Gastroesophageal sphincter (tissue), 4 donors: ENCODE measurements around the gene ZBTB25. TPM values are rescaled to one million over a fixed set of nuclear protein-coding genes. Genes with fewer than 3 reads are reported as not detected.

ENCODE experiments used
- ATAC-seq: fragments of 150-250 bp; one replicate; pipeline ENCODE4 v1.9.1; 2016; ENCODE audit warnings: mild to moderate bottlenecking, moderate library complexity
- H3K27ac ChIP-seq, 4 donors: fragments of 200-600 bp; sonication (generic) in 3 of 4; 1 replicate in 3 of 4; 2 replicates in 1 of 4; pipeline ENCODE4 v1.5.1; 2016 to 2019
- H3K27me3 ChIP-seq: fragments of 200-600 bp; sonication (generic); one replicate; pipeline ENCODE4 v1.5.1; 2019
- H3K36me3 ChIP-seq, 2 donors: fragments of 200-600 bp; sonication (generic); one replicate each; pipeline ENCODE4 v1.5.1; 2019; ENCODE audit warnings: control low read depth in 1 of 2
- H3K4me1 ChIP-seq, 3 donors: fragments of 200-600 bp; sonication (generic); 1 replicate in 2 of 3; 2 replicates in 1 of 3; pipeline ENCODE4 v1.5.1; 2016 to 2019; ENCODE audit warnings: control low read depth in 2 of 3
- H3K4me3 ChIP-seq, 2 donors: fragments of 200-600 bp; sonication (generic); one replicate each; pipeline ENCODE4 v1.5.1; 2019; ENCODE audit warnings: mild to moderate bottlenecking in 1 of 2, moderate library complexity in 1 of 2
- H3K9me3 ChIP-seq, 3 donors: fragments of 200-600 bp; sonication (generic); one replicate each; pipeline ENCODE4 v1.5.1; 2017 to 2019; ENCODE audit warnings: control low read depth in 2 of 3
- EP300 ChIP-seq: sonication (generic); formaldehyde crosslinking; IDR thresholded peaks from one replicate; pipeline ENCODE4 v1.6.1; 2017; ENCODE audit warnings: antibody characterized with exemption, mild to moderate bottlenecking
- POLR2A ChIP-seq, 2 donors: fragments of 450-650 bp; IDR thresholded peaks; one replicate each; pipeline ENCODE4 v1.6.1; 2017; ENCODE audit warnings: antibody characterized with exemption in 2 of 2, mild to moderate bottlenecking in 2 of 2, moderate library complexity in 1 of 2
- POLR2AphosphoS5 ChIP-seq: sonication (generic); formaldehyde crosslinking; IDR thresholded peaks from one replicate; pipeline ENCODE4 v1.6.1; 2017; ENCODE audit warnings: antibody characterized with exemption
- WGBS, 2 donors: methylation state at CpG; one replicate each; pipeline ENCODE4 v1.1.5; 2018; ENCODE audit warnings: low coverage in 1 of 2; 5-methylcytosine and 5-hydroxymethylcytosine counted together
- total RNA-seq, 4 donors: library from RNA; depleted of rRNA; stranded (reverse); fragments of >200 nt; gene quantifications; one replicate each; pipeline ENCODE4 v1.1.0, GENCODE V29; 2016
- TF ChIP-seq, protein P1 (sequence below), 4 experiments: fragments of 200-600 bp in 2 of 4; fragments of 450-650 bp in 2 of 4; sonication (generic) in 1 of 4; IDR thresholded peaks; one replicate each; pipeline ENCODE4 v1.5.1; 2017 to 2019; ENCODE audit warnings: antibody characterized with exemption in 4 of 4, mild to moderate bottlenecking in 2 of 4, moderate library complexity in 2 of 4

Gene ZBTB25
- total RNA-seq, 4 donors from 2014 or later, result 7.4 to 12.5 (median 9.8) TPM

DNA sequence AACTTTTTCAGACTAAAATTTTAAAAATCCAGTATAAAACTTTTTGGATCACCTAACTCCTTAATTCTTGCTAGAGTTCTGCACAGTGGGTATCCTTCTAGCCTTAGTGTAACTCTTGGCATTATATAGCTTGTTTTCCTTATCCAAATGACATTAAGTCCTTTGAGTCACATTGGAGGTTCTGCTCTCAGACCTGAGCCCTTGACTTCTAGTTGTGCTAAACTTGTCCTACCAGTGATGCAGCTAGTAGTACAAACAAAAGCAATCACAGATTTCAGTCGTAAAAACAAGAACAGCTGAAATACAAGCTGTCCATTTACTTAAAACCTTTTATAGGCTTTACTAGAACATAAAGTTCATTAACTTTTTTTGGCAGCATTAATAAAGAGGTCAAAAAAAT is 11.4 kb upstream of the ZBTB25 start:
- no peak for ATAC-seq
- no peak overlapping the region for H3K27ac ChIP-seq
- WGBS, 2 donors, result 18 to 38% methylated on average over 1 of the region's 1 CpG
- H3K4me1 ChIP-seq, result peaks cover 12 to 65% (median 13%) of the 10 kb centered on the region in 3 donors
- no peaks in the 10 kb centered on the region for H3K36me3 ChIP-seq
- no peaks in the 10 kb centered on the region for H3K9me3 ChIP-seq
- TF ChIP-seq POLR2A (IDR thresholded peaks at IDR 0.05) (no peak), EP300 (no peak), POLR2AphosphoS5 (no peak)
- TF ChIP-seq, protein P1, sequence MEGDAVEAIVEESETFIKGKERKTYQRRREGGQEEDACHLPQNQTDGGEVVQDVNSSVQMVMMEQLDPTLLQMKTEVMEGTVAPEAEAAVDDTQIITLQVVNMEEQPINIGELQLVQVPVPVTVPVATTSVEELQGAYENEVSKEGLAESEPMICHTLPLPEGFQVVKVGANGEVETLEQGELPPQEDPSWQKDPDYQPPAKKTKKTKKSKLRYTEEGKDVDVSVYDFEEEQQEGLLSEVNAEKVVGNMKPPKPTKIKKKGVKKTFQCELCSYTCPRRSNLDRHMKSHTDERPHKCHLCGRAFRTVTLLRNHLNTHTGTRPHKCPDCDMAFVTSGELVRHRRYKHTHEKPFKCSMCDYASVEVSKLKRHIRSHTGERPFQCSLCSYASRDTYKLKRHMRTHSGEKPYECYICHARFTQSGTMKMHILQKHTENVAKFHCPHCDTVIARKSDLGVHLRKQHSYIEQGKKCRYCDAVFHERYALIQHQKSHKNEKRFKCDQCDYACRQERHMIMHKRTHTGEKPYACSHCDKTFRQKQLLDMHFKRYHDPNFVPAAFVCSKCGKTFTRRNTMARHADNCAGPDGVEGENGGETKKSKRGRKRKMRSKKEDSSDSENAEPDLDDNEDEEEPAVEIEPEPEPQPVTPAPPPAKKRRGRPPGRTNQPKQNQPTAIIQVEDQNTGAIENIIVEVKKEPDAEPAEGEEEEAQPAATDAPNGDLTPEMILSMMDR (IDR thresholded peaks at IDR 0.05), result no peak
- no peak overlapping the region for H3K4me3 ChIP-seq
- H3K27me3 ChIP-seq, result no peaks in the 10 kb centered on the region

- peaks cover 12 to 78% (median 13%) of the 10 kb centered on the region in 3 donors for H3K4me1 ChIP-seq
- H3K9me3 ChIP-seq, result no peaks in the 10 kb centered on the region
- H3K4me3 ChIP-seq, result no peak overlapping the region
- TF ChIP-seq POLR2AphosphoS5 (no peak), EP300 (no peak), POLR2A (IDR thresholded peaks at IDR 0.05) (no peak)
- TF ChIP-seq, protein P1 (IDR thresholded peaks at IDR 0.05), result no peak
- no peak for ATAC-seq
- H3K36me3 ChIP-seq, result no peaks in the 10 kb centered on the region
- H3K27ac ChIP-seq, result no peak overlapping the region
- WGBS, 2 donors, result 87 to 100% methylated on average over 2 of the region's 2 CpGs
- H3K27me3 ChIP-seq, result no peaks in the 10 kb centered on the region
These were observed 9.6 kb upstream of the ZBTB25 start for GRCh38 chr14:64513271-64513670.

GRCh38 chr14:64510825-64511671 is 7.4 kb upstream of the ZBTB25 start:
- no peaks in the 10 kb centered on the region for H3K9me3 ChIP-seq
- H3K27me3 ChIP-seq, result no peaks in the 10 kb centered on the region
- peak; percentile 69 for ATAC-seq
- no peaks in the 10 kb centered on the region for H3K36me3 ChIP-seq
- H3K4me1 ChIP-seq, result peaks cover 12 to 95% (median 19%) of the 10 kb centered on the region in 3 donors
- H3K4me3 ChIP-seq, result no peak overlapping the region
- TF ChIP-seq, protein P1 (IDR thresholded peaks at IDR 0.05), result peak; percentile 83 to 92 (median 88)
- TF ChIP-seq POLR2AphosphoS5 (peak; percentile 33), EP300 (no peak), POLR2A (IDR thresholded peaks at IDR 0.05) (no peak)
- peak overlapping the region; percentile 7 to 41 (median 24) for H3K27ac ChIP-seq
- WGBS, 2 donors, result 0 to 16% methylated on average over 3 to 4 of the region's 4 CpGs

GRCh38 chr14:64509036-64509435 is 5.4 kb upstream of the ZBTB25 start:
- peaks cover 12 to 80% (median 19%) of the 10 kb centered on the region in 3 donors for H3K4me1 ChIP-seq

More at GRCh38 chr14:64509036-64509435, 5.4 kb upstream of the ZBTB25 start:
- 91% methylated on average over 6 of the region's 8 CpGs; no CpG with 5 or more reads in 1 of the 2 donors for WGBS, 2 donors
- no peak overlapping the region for H3K27ac ChIP-seq
- H3K27me3 ChIP-seq, result no peaks in the 10 kb centered on the region
- H3K36me3 ChIP-seq, result no peaks in the 10 kb centered on the region
- H3K9me3 ChIP-seq, result no peaks in the 10 kb centered on the region
- H3K4me3 ChIP-seq, result no peak overlapping the region
- ATAC-seq, result no peak
- TF ChIP-seq POLR2A (IDR thresholded peaks at IDR 0.05) (no peak), EP300 (no peak), POLR2AphosphoS5 (no peak)
- TF ChIP-seq, protein P1 (IDR thresholded peaks at IDR 0.05), result no peak
